Esophagus muscularis mucosa (tissue), 4 donors: Measurements from ENCODE around the gene TRMT44. TPM values are rescaled to one million over a fixed set of nuclear protein-coding genes. Genes with fewer than 3 reads are reported as not detected.
A peak's percentile ranks its signal among the peaks of the same experiment; 100 is the strongest.

Experiments used
- DNase-seq: peaks from one replicate; pipeline ENCODE4 v3.0.0-alpha.2; 2017; ENCODE audit errors: extremely low spot score
- H3K27ac ChIP-seq, 4 donors: fragments of 200-600 bp; sonication (generic); replicated peaks in 1 of 4; 1 replicate in 3 of 4; 2 replicates in 1 of 4; pipeline ENCODE4 v1.5.1; 2016 to 2019; ENCODE audit warnings: mild to moderate bottlenecking in 1 of 4
- H3K27me3 ChIP-seq, 4 donors: fragments of 200-600 bp; sonication (generic); one replicate each; pipeline versions ENCODE4 v1.5.1 to v1.6.0; 2016 to 2019
- H3K36me3 ChIP-seq, 4 donors: fragments of 200-600 bp; sonication (generic); one replicate each; pipeline ENCODE4 v1.5.1; 2016 to 2019
- H3K4me1 ChIP-seq, 4 donors: fragments of 200-600 bp; sonication (generic); one replicate each; pipeline ENCODE4 v1.5.1; 2016 to 2019
- H3K4me3 ChIP-seq, 4 donors: fragments of 200-600 bp; sonication (generic); 1 replicate in 2 of 4; 2 replicates in 2 of 4; pipeline ENCODE4 v1.5.1; 2016 to 2019; ENCODE audit warnings: mild to moderate bottlenecking in 4 of 4, moderate library complexity in 1 of 4
- H3K9me3 ChIP-seq, 4 donors: fragments of 200-600 bp; sonication (generic); 1 replicate in 3 of 4; 2 replicates in 1 of 4; pipeline ENCODE4 v1.5.1; 2016 to 2019
- CTCF ChIP-seq, 3 experiments: fragments of 200-600 bp in 2 of 3; fragments of 450-650 bp in 1 of 3; sonication (generic) in 2 of 3; IDR thresholded peaks; one replicate each; pipeline ENCODE4 v1.5.1; 2017 to 2019; ENCODE audit warnings: antibody characterized with exemption in 3 of 3, mild to moderate bottlenecking in 2 of 3, moderate library complexity in 1 of 3
- EP300 ChIP-seq: sonication (generic); formaldehyde crosslinking; IDR thresholded peaks from one replicate; pipeline ENCODE4 v1.6.1; 2017; ENCODE audit warnings: antibody characterized with exemption
- POLR2A ChIP-seq: fragments of 450-650 bp; IDR thresholded peaks from one replicate; pipeline ENCODE4 v1.6.1; 2017; ENCODE audit warnings: antibody characterized with exemption, moderate library complexity, mild to moderate bottlenecking, low read depth
- POLR2AphosphoS5 ChIP-seq, 2 donors: sonication (generic); formaldehyde crosslinking; IDR thresholded peaks; one replicate each; pipeline ENCODE4 v1.6.1; 2017; ENCODE audit warnings: antibody characterized with exemption in 2 of 2
- WGBS: methylation state at CpG from one replicate; pipeline ENCODE4 v1.1.5; 2018; 5-methylcytosine and 5-hydroxymethylcytosine counted together
- intact Hi-C: fragments of 100-400 bp; cut with DNase I; formaldehyde crosslinking; loops from one replicate; pipeline ENCODE4 v1.15.1; 2023
- total RNA-seq, 4 donors: library from RNA; depleted of rRNA; stranded (reverse); fragments of >200 nt; gene quantifications; one replicate each; pipeline versions ENCODE4 v1.1.0 to v1.2.1, GENCODE V29; 2016

The TRMT44 gene
- total RNA-seq, 4 donors from 2014 or later: 14.6 to 21.6 (median 19.4) TPM

- Histone ChIP-seq H3K4me3 (peak overlapping the region; percentile 90 to 99 (median 94)), H3K36me3 (peaks cover 0 to 7% (median 0%) of the 10 kb centered on the region in 4 donors), H3K27ac (peak overlapping the region; percentile 89 to 93 (median 92)), H3K9me3 (no peaks in the 10 kb centered on the region), H3K4me1 (peaks cover 59 to 81% (median 78%) of the 10 kb centered on the region in 4 donors), H3K27me3 (no peaks in the 10 kb centered on the region)
- TF ChIP-seq CTCF (IDR thresholded peaks at IDR 0.05) (no peak), POLR2A (no peak), POLR2AphosphoS5 (IDR thresholded peaks at IDR 0.05) (no peak)
- 32% methylated on average over 12 of the region's 12 CpGs for WGBS
- intact Hi-C loops: no loop called here
- no peak for DNase-seq
Measured at GRCh38 chr4:8439914-8440491, 574 bp upstream of the TRMT44 start.

GRCh38 chr4:8441499-8442091, 1.0 kb downstream of the TRMT44 start:
- Histone ChIP-seq H3K36me3 (peaks cover 0 to 21% (median 5%) of the 10 kb centered on the region in 4 donors), H3K4me1 (peaks cover 49 to 65% (median 63%) of the 10 kb centered on the region in 4 donors), H3K9me3 (no peaks in the 10 kb centered on the region), H3K4me3 (peak overlapping the region; percentile 90 to 99 (median 94)), H3K27me3 (no peaks in the 10 kb centered on the region), H3K27ac (peak overlapping the region in 2 of 4 donors; percentile 89 to 93)
- intact Hi-C loops: no loop called here
- 71% methylated on average over 17 of the region's 17 CpGs for WGBS
- no peak for DNase-seq
- TF ChIP-seq POLR2A: no peak
- no peak for TF ChIP-seq EP300
- no peak for TF ChIP-seq CTCF (IDR thresholded peaks at IDR 0.05)
- TF ChIP-seq POLR2AphosphoS5 (IDR thresholded peaks at IDR 0.05): no peak

GRCh38 chr4:8442596-8443358, 2.2 kb downstream of the TRMT44 start:
- Histone ChIP-seq H3K4me3 (peak overlapping the region in 2 of 4 donors; percentile 90 to 92), H3K9me3 (no peaks in the 10 kb centered on the region), H3K27ac (no peak overlapping the region), H3K4me1 (peaks cover 41 to 56% (median 52%) of the 10 kb centered on the region in 4 donors), H3K27me3 (no peaks in the 10 kb centered on the region), H3K36me3 (peaks cover 0 to 33% (median 16%) of the 10 kb centered on the region in 4 donors)
- TF ChIP-seq POLR2A (no peak), CTCF (IDR thresholded peaks at IDR 0.05) (no peak), EP300 (no peak), POLR2AphosphoS5 (IDR thresholded peaks at IDR 0.05) (no peak)
- intact Hi-C loops: no loop called here
- 86% methylated on average over 10 of the region's 10 CpGs for WGBS
- DNase-seq: no peak

GRCh38 chr4:8443801-8444200, 3.2 kb downstream of the TRMT44 start:
- H3K4me3 ChIP-seq: no peak overlapping the region
- H3K36me3 ChIP-seq: peaks cover under 1 to 43% (median 26%) of the 10 kb centered on the region in 4 donors
- H3K27ac ChIP-seq: no peak overlapping the region
- no peaks in the 10 kb centered on the region for H3K9me3 ChIP-seq
- H3K27me3 ChIP-seq: no peaks in the 10 kb centered on the region
- TF ChIP-seq EP300: no peak
- no peak for TF ChIP-seq POLR2AphosphoS5 (IDR thresholded peaks at IDR 0.05)
- TF ChIP-seq POLR2A: no peak
- TF ChIP-seq CTCF (IDR thresholded peaks at IDR 0.05): no peak
- WGBS: 74% methylated on average over 6 of the region's 6 CpGs
- peaks cover 40 to 45% (median 42%) of the 10 kb centered on the region in 4 donors for H3K4me1 ChIP-seq
- DNase-seq: no peak
- intact Hi-C loops: no loop called here
